ENCODE measurements around the gene DEDD2.

DEDD2 gene

DNA sequence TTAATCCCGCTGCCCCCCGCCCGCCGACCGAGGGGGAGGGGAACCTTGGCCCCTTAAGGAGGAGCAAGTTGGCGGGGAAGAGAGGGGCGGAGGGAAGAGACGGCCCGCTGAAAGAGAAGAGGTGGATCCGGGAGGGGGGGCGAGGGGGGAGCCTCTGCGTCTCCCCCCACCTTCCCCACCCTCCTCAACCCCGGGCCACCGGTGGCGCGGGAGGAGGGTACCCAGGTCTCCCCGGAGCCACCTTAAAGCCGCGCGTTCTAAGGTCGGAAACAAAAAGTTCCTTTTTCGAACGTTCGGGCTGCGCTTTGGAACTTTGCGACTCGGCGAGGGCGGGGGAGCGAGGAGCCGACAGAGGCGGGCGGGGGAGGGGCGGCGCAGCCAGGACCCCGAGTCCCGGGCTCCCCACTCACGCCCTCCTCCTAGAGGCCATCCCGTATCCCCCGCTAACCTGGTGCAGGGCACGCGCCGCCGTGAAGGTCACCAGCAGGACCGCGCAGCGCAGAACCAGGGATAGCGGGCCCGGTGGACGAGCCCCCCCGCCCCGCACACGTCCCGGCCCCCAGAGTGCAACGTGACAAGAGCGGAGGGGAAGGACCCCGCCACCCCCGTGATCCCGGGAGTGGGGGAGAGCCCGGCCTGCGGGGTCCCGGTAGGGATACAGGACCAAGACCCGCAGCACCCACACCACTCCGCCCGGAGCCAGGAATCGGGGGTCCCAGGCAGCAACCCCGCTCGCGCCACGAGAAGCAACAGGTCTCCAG lies 36.8 kb upstream of the DEDD2 start:
- no peak for TF ChIP-seq CTCF (conservative IDR thresholded peaks at IDR 0.05; ENCODE audit: low read depth, low read length)
- peak overlapping the region; percentile 96 for H3K4me3 ChIP-seq (ENCODE audit: low read length)
- DNase-seq (ENCODE audit: low read depth): no peak

DNA sequence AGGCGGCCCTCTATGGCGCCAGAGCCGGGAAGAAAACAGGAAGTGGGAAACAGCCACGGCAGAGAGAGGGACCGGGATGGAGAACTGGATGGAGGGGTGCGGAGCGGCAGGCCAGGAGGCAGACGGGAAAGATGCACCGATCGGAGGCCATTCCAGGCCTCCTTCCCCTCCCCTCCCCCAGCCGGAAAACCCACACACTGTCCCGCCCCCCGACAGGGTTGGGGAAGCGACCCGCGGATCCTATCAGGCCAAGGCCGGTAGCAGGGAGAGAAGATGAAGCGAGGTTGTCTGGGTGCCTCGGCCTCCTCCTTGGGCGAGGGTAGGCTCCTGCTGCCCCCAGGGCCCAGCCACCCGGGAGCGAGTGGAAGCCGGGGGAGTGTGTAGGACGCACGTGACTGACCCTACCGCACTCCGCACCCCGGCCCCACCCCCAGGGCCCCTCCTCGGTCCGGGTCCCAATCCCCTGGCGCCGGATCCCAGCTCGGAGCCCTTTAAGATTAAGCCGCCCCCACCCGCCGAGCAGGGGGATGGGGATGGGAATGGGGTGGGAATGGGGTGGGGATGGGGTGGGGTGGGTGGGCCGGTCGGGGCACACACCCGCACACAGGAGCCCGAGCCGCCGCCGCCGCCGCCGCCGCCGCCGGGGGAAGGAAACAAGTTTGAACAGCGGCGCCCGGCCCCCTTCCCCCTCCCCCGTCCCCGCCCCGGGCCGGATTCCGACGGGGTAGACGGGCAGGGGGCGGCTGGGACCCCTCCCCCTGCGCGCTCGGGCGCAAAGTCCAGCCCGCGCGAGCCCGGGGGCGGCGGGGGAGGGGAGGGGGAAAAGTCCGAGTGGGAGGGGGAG lies 36.0 kb upstream of the DEDD2 start:
- DNase-seq (ENCODE audit: low read depth): no peak
- H3K4me3 ChIP-seq (ENCODE audit: low read length): peak overlapping the region; percentile 96
- no peak for TF ChIP-seq CTCF (conservative IDR thresholded peaks at IDR 0.05; ENCODE audit: low read depth, low read length)

DNA sequence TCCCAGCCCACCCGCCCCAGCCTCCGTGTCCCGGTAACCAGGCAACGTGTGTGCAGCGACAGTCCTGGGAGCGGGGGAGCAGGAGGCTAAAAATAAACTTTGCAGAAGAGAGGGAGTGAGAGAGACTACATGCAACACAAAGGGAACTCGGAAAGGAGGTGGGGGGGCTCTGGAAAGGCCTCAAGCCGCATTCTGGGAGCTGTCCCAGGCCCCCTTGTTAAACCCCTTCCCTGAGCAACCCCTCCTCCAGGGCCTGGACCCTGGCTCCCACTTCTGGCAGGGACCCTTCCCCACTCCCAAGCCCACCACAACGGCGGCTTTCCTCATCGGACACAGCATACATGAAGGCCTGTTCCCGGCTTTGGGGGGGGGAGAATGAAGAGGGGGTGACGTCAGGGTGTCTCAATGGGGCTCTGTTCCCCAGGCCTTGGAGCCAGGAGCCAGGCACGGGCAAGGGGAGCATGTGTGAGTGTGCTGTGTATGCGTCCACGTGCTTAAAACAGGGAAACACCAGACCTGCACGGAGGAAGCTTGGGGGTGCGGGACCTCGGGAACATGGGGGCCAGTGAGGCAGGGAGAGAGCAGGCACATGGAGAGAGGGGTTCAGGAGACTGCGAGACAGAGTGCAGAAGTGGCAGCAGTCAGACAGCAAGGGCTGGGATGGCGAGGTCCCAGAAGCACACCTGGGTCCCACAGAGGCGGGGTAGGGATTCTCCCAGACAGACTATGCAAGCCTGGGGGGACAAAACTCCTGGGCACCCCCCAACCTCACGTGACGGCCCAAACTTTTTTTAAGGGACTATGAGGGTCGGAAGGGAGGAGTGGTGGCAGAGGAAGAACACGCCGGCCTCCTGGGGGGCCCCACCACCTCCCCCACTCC lies 35.1 kb upstream of the DEDD2 start:
- TF ChIP-seq CTCF (conservative IDR thresholded peaks at IDR 0.05; ENCODE audit: low read depth, low read length): no peak
- H3K4me3 ChIP-seq (ENCODE audit: low read length): peak overlapping the region; percentile 85
- no peak for DNase-seq (ENCODE audit: low read depth)

GRCh38 chr19:42251572-42252358 lies 34.3 kb upstream of the DEDD2 start:
- no peak for TF ChIP-seq CTCF (conservative IDR thresholded peaks at IDR 0.05; ENCODE audit: low read depth, low read length)
- H3K4me3 ChIP-seq (ENCODE audit: low read length): peak overlapping the region; percentile 85
- no peak for DNase-seq (ENCODE audit: low read depth)

DNA sequence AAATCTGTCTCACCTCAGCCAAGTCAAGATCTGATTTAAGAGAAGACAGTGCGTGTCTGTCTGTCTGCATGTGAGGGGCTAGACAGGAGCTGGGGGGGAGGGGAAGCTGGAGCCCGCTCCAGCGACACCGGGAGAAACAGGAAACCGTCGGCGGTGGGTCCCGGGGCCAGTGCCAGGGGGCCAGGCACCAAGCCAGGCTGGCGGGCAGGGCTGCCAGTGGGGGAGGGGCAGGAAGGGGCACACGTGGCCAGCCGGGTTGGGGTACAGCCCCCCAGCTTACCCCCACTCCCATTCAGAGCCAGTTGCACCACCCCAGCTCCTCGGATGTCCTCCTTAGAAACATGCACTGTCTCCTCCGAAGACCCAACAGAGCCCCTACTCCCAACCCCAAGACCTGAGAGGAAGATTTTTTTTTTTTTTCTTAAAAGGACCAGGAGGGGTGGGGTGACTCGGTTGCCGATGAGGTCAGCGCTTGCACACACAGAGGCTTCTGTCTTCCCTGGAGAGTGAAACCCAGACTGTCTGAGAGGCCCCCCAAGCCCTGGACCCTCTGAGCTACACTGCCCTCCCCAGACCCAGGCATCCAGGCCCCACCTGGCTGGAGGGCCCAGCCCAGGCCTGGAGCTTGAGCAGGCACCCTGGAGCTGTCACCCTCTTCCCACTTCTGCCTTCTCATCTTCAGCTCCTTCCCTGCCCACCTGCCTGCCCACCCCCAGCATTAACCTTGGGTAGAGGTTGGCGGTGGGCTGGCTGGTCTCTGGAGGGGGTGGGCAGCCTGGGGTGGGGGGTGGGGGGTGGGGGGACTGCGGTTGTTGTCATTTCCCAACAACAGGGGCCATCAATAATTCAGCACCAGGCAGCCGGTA lies 33.4 kb upstream of the DEDD2 start:
- H3K4me3 ChIP-seq (ENCODE audit: low read length): peak overlapping the region; percentile 85
- TF ChIP-seq CTCF (conservative IDR thresholded peaks at IDR 0.05; ENCODE audit: low read depth, low read length): no peak
- no peak for DNase-seq (ENCODE audit: low read depth)
